Inferior parietal cortex (tissue), 1 donor: ENCODE measurements around the gene SELENOO.

Source experiments
- DNase-seq: peaks from one replicate; pipeline ENCODE4 v3.0.0-alpha.2; 2016; ENCODE audit errors: extremely low spot score

Gene SELENOO

GRCh38 chr22:50236731-50237409 lies 36.1 kb downstream of the SELENOO start:
- no peak for DNase-seq

- no peak for DNase-seq
These were observed 37.9 kb downstream of the SELENOO start for GRCh38 chr22:50238755-50239154.

- no peak for DNase-seq
These were observed 41.7 kb downstream of the SELENOO start for GRCh38 chr22:50242406-50242949.

- no peak for DNase-seq
These were observed 43.0 kb downstream of the SELENOO start for GRCh38 chr22:50243685-50244419.

GRCh38 chr22:50244420-50245213 lies 43.8 kb downstream of the SELENOO start, which contains the start of gene TUBGCP6:
TSS of gene TUBGCP6 (minus strand) at chr22:50245023. CDS start at chr22:50244459, 564 bp downstream.
- peak; percentile 96 for DNase-seq

- DNase-seq, result no peak
These were observed 44.6 kb downstream of the SELENOO start for GRCh38 chr22:50245214-50246072.

GRCh38 chr22:50246242-50247175 lies 45.7 kb downstream of the SELENOO start:
- DNase-seq, result no peak

GRCh38 chr22:50247748-50248147 lies 46.9 kb downstream of the SELENOO start:
- no peak for DNase-seq

- DNase-seq, result no peak
These were observed 47.6 kb downstream of the SELENOO start for GRCh38 chr22:50248196-50249081.

- no peak for DNase-seq
These were observed 48.8 kb downstream of the SELENOO start for GRCh38 chr22:50249341-50250248.

- no peak for DNase-seq
These were observed 49.4 kb downstream of the SELENOO start for GRCh38 chr22:50250249-50250554.

- DNase-seq, result no peak
These were observed 50.0 kb downstream of the SELENOO start, which contains the start of gene HDAC10 for GRCh38 chr22:50250555-50251476. TSS of gene HDAC10 (minus strand) at chr22:50251265. CDS start at chr22:50251032, 233 bp downstream.

GRCh38 chr22:50251477-50252081 lies 50.8 kb downstream of the SELENOO start:
- no peak for DNase-seq

- DNase-seq, result no peak
These were observed 51.6 kb downstream of the SELENOO start for GRCh38 chr22:50252082-50253045.
